CD4-positive, alpha-beta T cell treated with Interleukin-2 at 100 ng/mL for 4 hours (primary cell): ENCODE results near the gene PTGFR.

Experiments used
- DNase-seq: peaks from one replicate; pipeline ENCODE4 v3.0.0-alpha.2; 2020; ENCODE audit warnings: low spot score

Gene PTGFR

GRCh38 chr1:78520216-78520615 is 29.4 kb downstream of the PTGFR start:
- DNase-seq, result no peak

- no peak for DNase-seq
Observed at GRCh38 chr1:78520843-78521242, 30.1 kb downstream of the PTGFR start.

GRCh38 chr1:78522136-78522535 is 31.4 kb downstream of the PTGFR start:
- no peak for DNase-seq

GRCh38 chr1:78526496-78526895 is 35.7 kb downstream of the PTGFR start:
- DNase-seq, result no peak

GRCh38 chr1:78527706-78528105 is 36.9 kb downstream of the PTGFR start:
- DNase-seq, result no peak

GRCh38 chr1:78533527-78533926 is 42.8 kb downstream of the PTGFR start:
- no peak for DNase-seq

- DNase-seq, result no peak
Observed at GRCh38 chr1:78535286-78535685, 44.5 kb downstream of the PTGFR start.

- no peak for DNase-seq
Observed at GRCh38 chr1:78536427-78536826, 45.7 kb downstream of the PTGFR start.

- DNase-seq, result no peak
Observed at GRCh38 chr1:78540048-78540447, 49.3 kb downstream of the PTGFR start.

- no peak for DNase-seq
Observed at GRCh38 chr1:78541479-78541878, 50.7 kb downstream of the PTGFR start.

- DNase-seq, result no peak
Observed at GRCh38 chr1:78543941-78544643, 53.3 kb downstream of the PTGFR start.

- DNase-seq, result no peak
Observed at GRCh38 chr1:78547081-78547480, 56.3 kb downstream of the PTGFR start.

GRCh38 chr1:78549331-78549730 is 58.6 kb downstream of the PTGFR start:
- DNase-seq, result no peak

GRCh38 chr1:78549891-78550290 is 59.1 kb downstream of the PTGFR start:
- DNase-seq, result no peak

GRCh38 chr1:78553859-78554258 is 63.1 kb downstream of the PTGFR start:
- DNase-seq, result no peak

GRCh38 chr1:78554840-78555239 is 64.1 kb downstream of the PTGFR start:
- DNase-seq, result no peak

- DNase-seq, result no peak
Observed at GRCh38 chr1:78559680-78560079, 68.9 kb downstream of the PTGFR start.

- no peak for DNase-seq
Observed at GRCh38 chr1:78560811-78561210, 70.0 kb downstream of the PTGFR start.

- no peak for DNase-seq
Observed at GRCh38 chr1:78561856-78562255, 71.1 kb downstream of the PTGFR start.

GRCh38 chr1:78565393-78565792 is 74.6 kb downstream of the PTGFR start:
- no peak for DNase-seq

GRCh38 chr1:78570539-78570938 is 79.8 kb downstream of the PTGFR start:
- no peak for DNase-seq

GRCh38 chr1:78577257-78578100 is 86.7 kb downstream of the PTGFR start:
- DNase-seq, result no peak

GRCh38 chr1:78586572-78586971 is 95.8 kb downstream of the PTGFR start:
- no peak for DNase-seq

GRCh38 chr1:78587211-78587610 is 96.4 kb downstream of the PTGFR start:
- no peak for DNase-seq
